ENCODE measurements around the gene ROS1.

The ROS1 gene

GRCh38 chr6:117418320-117418719, 7.4 kb downstream of the ROS1 start:
- DNase-seq: no peak
- no peak overlapping the region for H3K4me2 ChIP-seq (ENCODE audit: low read length)
- no peak overlapping the region for H2BK120ac ChIP-seq (ENCODE audit: insufficient read depth, low read length, poor library complexity)
- H2BK12ac ChIP-seq (ENCODE audit: low read length): no peak overlapping the region
- H2AFZ ChIP-seq (ENCODE audit: insufficient read depth, low read length, poor library complexity): no peak overlapping the region
- no peak overlapping the region for H3K4ac ChIP-seq (ENCODE audit: low read depth, low read length)
- H3K79me1 ChIP-seq (ENCODE audit: low read length): no peaks in the 10 kb centered on the region
- H3K27me3 ChIP-seq (ENCODE audit: insufficient read depth, low read length): no peaks in the 10 kb centered on the region
- no peak overlapping the region for H3K9ac ChIP-seq (ENCODE audit: low read length)
- no peaks in the 10 kb centered on the region for H3K9me3 ChIP-seq (ENCODE audit: insufficient read depth, low read depth, low read length)
- H2AK5ac ChIP-seq (ENCODE audit: low read length): no peak overlapping the region
- H4K8ac ChIP-seq (ENCODE audit: low read depth, low read length): no peak overlapping the region
- H3K14ac ChIP-seq (ENCODE audit: low read length): no peak overlapping the region
- no peak overlapping the region for H3K4me3 ChIP-seq (ENCODE audit: low read depth, low read length)
- H3K4me1 ChIP-seq (ENCODE audit: control insufficient read depth in 1 of 2, insufficient read depth in 2 of 2, low read length in 2 of 2): no peaks in the 10 kb centered on the region
- no peaks in the 10 kb centered on the region for H3K36me3 ChIP-seq (ENCODE audit: control insufficient read depth in 1 of 2, insufficient read depth in 2 of 2, low read length in 2 of 2)
- H3K79me2 ChIP-seq (ENCODE audit: control insufficient read depth, insufficient read depth, low read length, poor library complexity): no peaks in the 10 kb centered on the region
- no peak overlapping the region for H3K23ac ChIP-seq (ENCODE audit: low read length)
- no peak overlapping the region for H2BK5ac ChIP-seq (ENCODE audit: low read depth, low read length, poor library complexity)
- H3K18ac ChIP-seq (ENCODE audit: low read length): no peak overlapping the region
- no peak overlapping the region for H4K12ac ChIP-seq (ENCODE audit: low read depth, low read length)
- no peak overlapping the region for H3K27ac ChIP-seq (ENCODE audit: low read depth, low read length)
- no CpG with 5 or more reads among the region's 4 CpGs for WGBS (ENCODE audit: extremely low coverage, insufficient coverage, insufficient read length)
- H4K91ac ChIP-seq (ENCODE audit: low read depth, low read length): no peak overlapping the region

GRCh38 chr6:117417851-117418250, 7.9 kb downstream of the ROS1 start:
- Histone ChIP-seq H3K4me2 (ENCODE audit: low read length) (no peak overlapping the region), H4K12ac (ENCODE audit: low read depth, low read length) (no peak overlapping the region), H3K4me1 (ENCODE audit: control insufficient read depth in 1 of 2, insufficient read depth in 2 of 2, low read length in 2 of 2) (no peaks in the 10 kb centered on the region), H2BK12ac (ENCODE audit: low read length) (no peak overlapping the region), H3K36me3 (ENCODE audit: control insufficient read depth in 1 of 2, insufficient read depth in 2 of 2, low read length in 2 of 2) (no peaks in the 10 kb centered on the region), H3K27me3 (ENCODE audit: insufficient read depth, low read length) (no peaks in the 10 kb centered on the region), H3K79me1 (ENCODE audit: low read length) (no peaks in the 10 kb centered on the region), H3K9me3 (ENCODE audit: insufficient read depth, low read depth, low read length) (no peaks in the 10 kb centered on the region), H2BK120ac (ENCODE audit: insufficient read depth, low read length, poor library complexity) (no peak overlapping the region), H2AFZ (ENCODE audit: insufficient read depth, low read length, poor library complexity) (no peak overlapping the region), H2AK5ac (ENCODE audit: low read length) (no peak overlapping the region), H3K9ac (ENCODE audit: low read length) (no peak overlapping the region), H2BK5ac (ENCODE audit: low read depth, low read length, poor library complexity) (no peak overlapping the region), H3K18ac (ENCODE audit: low read length) (no peak overlapping the region), H4K91ac (ENCODE audit: low read depth, low read length) (no peak overlapping the region), H4K8ac (ENCODE audit: low read depth, low read length) (no peak overlapping the region), H3K4ac (ENCODE audit: low read depth, low read length) (no peak overlapping the region), H3K14ac (ENCODE audit: low read length) (no peak overlapping the region), H3K79me2 (ENCODE audit: control insufficient read depth, insufficient read depth, low read length, poor library complexity) (no peaks in the 10 kb centered on the region), H3K27ac (ENCODE audit: low read depth, low read length) (no peak overlapping the region), H3K4me3 (ENCODE audit: low read depth, low read length) (no peak overlapping the region), H3K23ac (ENCODE audit: low read length) (no peak overlapping the region)
- WGBS (ENCODE audit: extremely low coverage, insufficient coverage, insufficient read length): no CpG with 5 or more reads among the region's 1 CpG
- no peak for DNase-seq

GRCh38 chr6:117414770-117415169, 11.0 kb downstream of the ROS1 start:
- no peaks in the 10 kb centered on the region for H3K9me3 ChIP-seq (ENCODE audit: insufficient read depth, low read depth, low read length)
- no peak overlapping the region for H2AFZ ChIP-seq (ENCODE audit: insufficient read depth, low read length, poor library complexity)
- no peak overlapping the region for H3K27ac ChIP-seq (ENCODE audit: low read depth, low read length)
- H3K36me3 ChIP-seq (ENCODE audit: control insufficient read depth in 1 of 2, insufficient read depth in 2 of 2, low read length in 2 of 2): no peaks in the 10 kb centered on the region
- H3K14ac ChIP-seq (ENCODE audit: low read length): no peak overlapping the region
- H4K91ac ChIP-seq (ENCODE audit: low read depth, low read length): no peak overlapping the region
- no peak overlapping the region for H3K23ac ChIP-seq (ENCODE audit: low read length)
- DNase-seq: no peak
- no peak overlapping the region for H2BK12ac ChIP-seq (ENCODE audit: low read length)
- no peak overlapping the region for H3K4ac ChIP-seq (ENCODE audit: low read depth, low read length)
- no peaks in the 10 kb centered on the region for H3K27me3 ChIP-seq (ENCODE audit: insufficient read depth, low read length)
- H3K79me2 ChIP-seq (ENCODE audit: control insufficient read depth, insufficient read depth, low read length, poor library complexity): no peaks in the 10 kb centered on the region
- H2BK5ac ChIP-seq (ENCODE audit: low read depth, low read length, poor library complexity): no peak overlapping the region
- H3K4me1 ChIP-seq (ENCODE audit: control insufficient read depth in 1 of 2, insufficient read depth in 2 of 2, low read length in 2 of 2): no peaks in the 10 kb centered on the region
- no peak overlapping the region for H3K18ac ChIP-seq (ENCODE audit: low read length)
- no peak overlapping the region for H4K12ac ChIP-seq (ENCODE audit: low read depth, low read length)
- H2BK120ac ChIP-seq (ENCODE audit: insufficient read depth, low read length, poor library complexity): no peak overlapping the region
- no peak overlapping the region for H4K8ac ChIP-seq (ENCODE audit: low read depth, low read length)
- no peak overlapping the region for H3K9ac ChIP-seq (ENCODE audit: low read length)
- no peak overlapping the region for H2AK5ac ChIP-seq (ENCODE audit: low read length)
- H3K4me2 ChIP-seq (ENCODE audit: low read length): no peak overlapping the region
- H3K79me1 ChIP-seq (ENCODE audit: low read length): no peaks in the 10 kb centered on the region
- no peak overlapping the region for H3K4me3 ChIP-seq (ENCODE audit: low read depth, low read length)

DNA sequence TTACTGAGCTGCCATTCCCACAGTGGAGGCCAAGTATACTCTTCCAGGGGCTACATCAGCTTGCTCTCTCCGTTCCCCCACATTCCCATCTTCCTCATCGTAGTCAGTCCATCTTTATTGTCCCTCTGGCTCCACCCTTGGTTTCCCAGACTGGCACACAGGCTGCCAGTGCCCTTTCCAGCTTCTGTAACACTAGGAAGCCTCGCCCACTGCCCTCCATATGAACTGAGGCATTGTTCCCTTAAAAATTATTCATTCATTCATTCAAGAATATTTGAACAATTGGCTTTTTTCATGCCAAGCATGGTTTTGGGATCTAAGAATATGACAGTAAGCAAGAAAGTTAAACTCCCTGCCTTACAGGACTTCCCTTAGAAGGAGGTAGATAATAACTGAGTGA, 14.3 kb downstream of the ROS1 start:
- Histone ChIP-seq H3K4me1 (ENCODE audit: control insufficient read depth in 1 of 2, insufficient read depth in 2 of 2, low read length in 2 of 2) (no peaks in the 10 kb centered on the region), H3K79me1 (ENCODE audit: low read length) (no peaks in the 10 kb centered on the region), H3K4me3 (ENCODE audit: low read depth, low read length) (no peak overlapping the region), H3K18ac (ENCODE audit: low read length) (no peak overlapping the region), H4K91ac (ENCODE audit: low read depth, low read length) (no peak overlapping the region), H2BK12ac (ENCODE audit: low read length) (no peak overlapping the region), H4K8ac (ENCODE audit: low read depth, low read length) (no peak overlapping the region), H3K14ac (ENCODE audit: low read length) (no peak overlapping the region), H2BK120ac (ENCODE audit: insufficient read depth, low read length, poor library complexity) (no peak overlapping the region), H2BK5ac (ENCODE audit: low read depth, low read length, poor library complexity) (no peak overlapping the region), H3K79me2 (ENCODE audit: control insufficient read depth, insufficient read depth, low read length, poor library complexity) (no peaks in the 10 kb centered on the region), H3K36me3 (ENCODE audit: control insufficient read depth in 1 of 2, insufficient read depth in 2 of 2, low read length in 2 of 2) (no peaks in the 10 kb centered on the region), H3K9me3 (ENCODE audit: insufficient read depth, low read depth, low read length) (no peaks in the 10 kb centered on the region), H3K4me2 (ENCODE audit: low read length) (no peak overlapping the region), H3K23ac (ENCODE audit: low read length) (no peak overlapping the region), H3K4ac (ENCODE audit: low read depth, low read length) (no peak overlapping the region), H4K12ac (ENCODE audit: low read depth, low read length) (no peak overlapping the region), H3K27ac (ENCODE audit: low read depth, low read length) (no peak overlapping the region), H3K9ac (ENCODE audit: low read length) (no peak overlapping the region), H3K27me3 (ENCODE audit: insufficient read depth, low read length) (no peaks in the 10 kb centered on the region), H2AFZ (ENCODE audit: insufficient read depth, low read length, poor library complexity) (no peak overlapping the region), H2AK5ac (ENCODE audit: low read length) (no peak overlapping the region)
- no CpG with 5 or more reads among the region's 3 CpGs for WGBS (ENCODE audit: extremely low coverage, insufficient coverage, insufficient read length)
- no peak for DNase-seq

DNA sequence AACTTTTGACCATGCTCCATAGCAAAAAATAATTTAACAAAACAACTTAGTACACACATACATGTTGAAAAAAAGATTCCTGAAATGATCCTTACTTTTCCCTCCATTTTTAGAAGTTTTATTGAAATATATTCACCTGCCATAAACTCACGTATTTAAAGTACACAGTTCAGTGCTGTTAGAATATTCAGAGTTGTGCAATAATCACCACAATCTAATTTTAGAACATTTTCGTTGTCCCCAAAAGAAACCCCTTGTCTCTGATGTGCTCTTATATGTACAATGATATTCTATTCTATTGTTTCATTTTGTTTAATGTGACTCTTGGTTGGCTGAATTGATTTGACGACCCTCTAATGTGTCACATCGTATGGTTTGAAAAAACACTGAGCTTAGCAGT, 15.9 kb downstream of the ROS1 start:
- no peaks in the 10 kb centered on the region for H3K9me3 ChIP-seq (ENCODE audit: insufficient read depth, low read depth, low read length)
- H2AFZ ChIP-seq (ENCODE audit: insufficient read depth, low read length, poor library complexity): no peak overlapping the region
- no peak for DNase-seq
- no CpG with 5 or more reads among the region's 4 CpGs for WGBS (ENCODE audit: extremely low coverage, insufficient coverage, insufficient read length)
- no peak overlapping the region for H4K91ac ChIP-seq (ENCODE audit: low read depth, low read length)
- no peak overlapping the region for H4K12ac ChIP-seq (ENCODE audit: low read depth, low read length)
- H2BK5ac ChIP-seq (ENCODE audit: low read depth, low read length, poor library complexity): no peak overlapping the region
- H3K4me1 ChIP-seq (ENCODE audit: control insufficient read depth in 1 of 2, insufficient read depth in 2 of 2, low read length in 2 of 2): no peaks in the 10 kb centered on the region
- no peak overlapping the region for H2BK12ac ChIP-seq (ENCODE audit: low read length)
- no peak overlapping the region for H3K14ac ChIP-seq (ENCODE audit: low read length)
- no peaks in the 10 kb centered on the region for H3K36me3 ChIP-seq (ENCODE audit: control insufficient read depth in 1 of 2, insufficient read depth in 2 of 2, low read length in 2 of 2)
- no peak overlapping the region for H3K27ac ChIP-seq (ENCODE audit: low read depth, low read length)
- H3K18ac ChIP-seq (ENCODE audit: low read length): no peak overlapping the region
- no peak overlapping the region for H4K8ac ChIP-seq (ENCODE audit: low read depth, low read length)
- H3K27me3 ChIP-seq (ENCODE audit: insufficient read depth, low read length): no peaks in the 10 kb centered on the region
- no peak overlapping the region for H2BK120ac ChIP-seq (ENCODE audit: insufficient read depth, low read length, poor library complexity)
- no peak overlapping the region for H3K23ac ChIP-seq (ENCODE audit: low read length)
- no peak overlapping the region for H3K9ac ChIP-seq (ENCODE audit: low read length)
- no peak overlapping the region for H2AK5ac ChIP-seq (ENCODE audit: low read length)
- H3K4me3 ChIP-seq (ENCODE audit: low read depth, low read length): no peak overlapping the region
- H3K4ac ChIP-seq (ENCODE audit: low read depth, low read length): no peak overlapping the region
- H3K4me2 ChIP-seq (ENCODE audit: low read length): no peak overlapping the region
- no peaks in the 10 kb centered on the region for H3K79me2 ChIP-seq (ENCODE audit: control insufficient read depth, insufficient read depth, low read length, poor library complexity)
- no peaks in the 10 kb centered on the region for H3K79me1 ChIP-seq (ENCODE audit: low read length)

Measured in trophoblast cell (in vitro differentiated cells and primary cell).